Glutamatergic neuron (in vitro differentiated cells): ENCODE data around the gene MOB3B. TPM values are rescaled to one million over a fixed set of nuclear protein-coding genes. Genes with fewer than 3 reads are reported as not detected.

Experiments
- DNase-seq: peaks from one replicate; pipeline ENCODE4 v3.0.0; 2022
- H3K27ac Mint-ChIP-seq: one replicate; pipeline ENCODE4 v1.8.0; 2020; ENCODE audit warnings: mild to moderate bottlenecking, mixed read lengths, inconsistent platforms; ENCODE audit not compliant: unreplicated experiment
- H3K27me3 Mint-ChIP-seq: one replicate; pipeline ENCODE4 v1.8.0; 2020; ENCODE audit warnings: mild to moderate bottlenecking, moderate library complexity, mixed read lengths, inconsistent platforms; ENCODE audit not compliant: unreplicated experiment
- H3K36me3 Mint-ChIP-seq: one replicate; pipeline ENCODE4 v1.8.0; 2020; ENCODE audit warnings: mild to moderate bottlenecking, mixed read lengths, inconsistent platforms; ENCODE audit not compliant: unreplicated experiment
- H3K4me1 Mint-ChIP-seq: one replicate; pipeline ENCODE4 v1.8.0; 2020; ENCODE audit warnings: mild to moderate bottlenecking, low read depth, mixed read lengths, inconsistent platforms; ENCODE audit not compliant: unreplicated experiment
- H3K4me3 Mint-ChIP-seq: one replicate; pipeline ENCODE4 v1.8.0; 2020; ENCODE audit warnings: mild to moderate bottlenecking, mixed read lengths, inconsistent platforms; ENCODE audit not compliant: unreplicated experiment
- H3K9me3 Mint-ChIP-seq: one replicate; pipeline ENCODE4 v1.8.0; 2020; ENCODE audit warnings: mild to moderate bottlenecking, moderate library complexity, mixed read lengths, inconsistent platforms; ENCODE audit not compliant: unreplicated experiment
- CTCF ChIP-seq: fragments of 200-600 bp; sonication (generic); IDR thresholded peaks from one replicate; pipeline ENCODE4 v1.5.0; 2021; ENCODE audit not compliant: partially characterized antibody, unreplicated experiment
- total RNA-seq: library from RNA; stranded (reverse); fragmentation: NEBNext Ultra II Directional; extraction: Animal tissue kit (Norgen Biotek cat#: 25700); gene quantifications from one replicate; pipeline ENCODE4 v1.2.1, GENCODE V29; 2021; ENCODE audit not compliant: unreplicated experiment

MOB3B gene
- total RNA-seq, 1 donor from 2014 or later, result 1.8 TPM

- Mint-ChIP-seq H3K27ac (no peak overlapping the region), H3K9me3 (no peaks in the 10 kb centered on the region), H3K27me3 (no peaks in the 10 kb centered on the region), H3K36me3 (no peaks in the 10 kb centered on the region), H3K4me1 (peaks cover 4% of the 10 kb centered on the region), H3K4me3 (no peak overlapping the region)
- DNase-seq, result no peak
- TF ChIP-seq CTCF, result no peak
These were observed 40.3 kb downstream of the MOB3B start for GRCh38 chr9:27489087-27489876.

- no peak for TF ChIP-seq CTCF
- Mint-ChIP-seq H3K4me3 (no peak overlapping the region), H3K27me3 (no peaks in the 10 kb centered on the region), H3K9me3 (no peaks in the 10 kb centered on the region), H3K36me3 (no peaks in the 10 kb centered on the region), H3K4me1 (peaks cover 4% of the 10 kb centered on the region), H3K27ac (no peak overlapping the region)
- DNase-seq, result no peak
These were observed 41.7 kb downstream of the MOB3B start for GRCh38 chr9:27487927-27488326.

- Mint-ChIP-seq H3K9me3 (no peaks in the 10 kb centered on the region), H3K36me3 (no peaks in the 10 kb centered on the region), H3K27me3 (no peaks in the 10 kb centered on the region), H3K4me1 (peaks cover 4% of the 10 kb centered on the region), H3K4me3 (no peak overlapping the region), H3K27ac (no peak overlapping the region)
- TF ChIP-seq CTCF, result no peak
- DNase-seq, result no peak
These were observed 42.4 kb downstream of the MOB3B start for GRCh38 chr9:27487128-27487640.

GRCh38 chr9:27485158-27485557 lies 44.5 kb downstream of the MOB3B start:
- Mint-ChIP-seq H3K9me3 (no peaks in the 10 kb centered on the region), H3K27ac (no peak overlapping the region), H3K4me1 (peaks cover 4% of the 10 kb centered on the region), H3K4me3 (no peak overlapping the region), H3K36me3 (peaks cover 5% of the 10 kb centered on the region), H3K27me3 (no peaks in the 10 kb centered on the region)
- TF ChIP-seq CTCF, result no peak
- no peak for DNase-seq

GRCh38 chr9:27483576-27483975 lies 46.0 kb downstream of the MOB3B start:
- no peak for TF ChIP-seq CTCF
- Mint-ChIP-seq H3K27me3 (no peaks in the 10 kb centered on the region), H3K4me3 (no peak overlapping the region), H3K36me3 (peaks cover 9% of the 10 kb centered on the region), H3K9me3 (no peaks in the 10 kb centered on the region), H3K4me1 (peaks cover 4% of the 10 kb centered on the region), H3K27ac (no peak overlapping the region)
- no peak for DNase-seq
